ENCODE results near the gene ARMC7. TPM values are rescaled to one million over a fixed set of nuclear protein-coding genes. Genes with fewer than 3 reads are reported as not detected.

The ARMC7 gene
- total RNA-seq, 1 experiment from 2014 or later = 19.2 TPM

DNA sequence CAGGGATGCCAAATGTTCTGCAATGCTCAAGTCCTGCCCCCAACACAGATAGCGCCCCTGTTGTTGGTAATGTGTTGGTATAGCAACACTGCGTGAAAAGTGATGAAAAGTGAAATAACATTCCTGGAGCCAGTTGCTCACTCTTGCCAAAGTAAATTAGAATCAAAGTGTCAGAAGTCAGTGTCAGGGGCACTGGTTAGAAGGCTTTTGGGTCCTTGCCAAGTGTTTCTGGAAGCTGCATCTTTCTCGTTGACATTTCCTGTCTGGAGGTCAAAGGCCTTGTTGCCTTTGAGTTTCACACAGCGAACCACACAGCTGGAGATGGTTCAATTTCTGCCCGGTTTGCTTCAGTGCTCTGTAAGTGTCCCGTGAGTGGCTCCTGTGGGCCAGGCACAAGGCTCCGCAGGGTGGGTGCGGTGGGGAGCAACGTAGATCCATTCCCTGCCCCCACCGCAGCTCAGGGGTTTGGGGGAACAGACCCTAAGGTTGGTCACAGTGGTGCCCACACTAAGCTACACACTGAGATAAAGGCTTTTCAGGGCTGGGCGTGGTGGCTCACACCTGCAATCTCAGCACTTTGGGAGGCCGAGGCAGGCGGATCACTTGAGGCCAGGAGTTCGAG is 25.6 kb upstream of the ARMC7 start:
- no peaks in the 10 kb centered on the region for H4K20me1 ChIP-seq (ENCODE audit: insufficient read depth)
- ChIA-PET POLR2A (ENCODE audit: unreplicated experiment) (interaction anchor here (0.6 kb wide), 1 partner anchor 343 kb away, joined by 5 read pairs; no protein-coding TSS in a partner anchor), CTCF (no interaction called here)
- H3K27ac ChIP-seq = peak overlapping the region; percentile 65
- no peak overlapping the region for H3K4me3 ChIP-seq
- peaks cover 25% of the 10 kb centered on the region for H3K79me2 ChIP-seq (ENCODE audit: low read depth)
- peaks cover 75% of the 10 kb centered on the region for H3F3A ChIP-seq (ENCODE audit: insufficient read depth, low read depth)
- H3K4me2 ChIP-seq = peak overlapping the region; percentile 47
- H3K36me3 ChIP-seq (ENCODE audit: low read depth) = no peaks in the 10 kb centered on the region
- no peak overlapping the region for H2AFZ ChIP-seq
- H3K4me1 ChIP-seq (replicated peaks; ENCODE audit: insufficient read depth) = peaks cover 67% of the 10 kb centered on the region
- intact Hi-C loops (cut with micrococcal nuclease; ENCODE audit: unreplicated experiment) = no loop called here
- TF ChIP-seq, protein P1, sequence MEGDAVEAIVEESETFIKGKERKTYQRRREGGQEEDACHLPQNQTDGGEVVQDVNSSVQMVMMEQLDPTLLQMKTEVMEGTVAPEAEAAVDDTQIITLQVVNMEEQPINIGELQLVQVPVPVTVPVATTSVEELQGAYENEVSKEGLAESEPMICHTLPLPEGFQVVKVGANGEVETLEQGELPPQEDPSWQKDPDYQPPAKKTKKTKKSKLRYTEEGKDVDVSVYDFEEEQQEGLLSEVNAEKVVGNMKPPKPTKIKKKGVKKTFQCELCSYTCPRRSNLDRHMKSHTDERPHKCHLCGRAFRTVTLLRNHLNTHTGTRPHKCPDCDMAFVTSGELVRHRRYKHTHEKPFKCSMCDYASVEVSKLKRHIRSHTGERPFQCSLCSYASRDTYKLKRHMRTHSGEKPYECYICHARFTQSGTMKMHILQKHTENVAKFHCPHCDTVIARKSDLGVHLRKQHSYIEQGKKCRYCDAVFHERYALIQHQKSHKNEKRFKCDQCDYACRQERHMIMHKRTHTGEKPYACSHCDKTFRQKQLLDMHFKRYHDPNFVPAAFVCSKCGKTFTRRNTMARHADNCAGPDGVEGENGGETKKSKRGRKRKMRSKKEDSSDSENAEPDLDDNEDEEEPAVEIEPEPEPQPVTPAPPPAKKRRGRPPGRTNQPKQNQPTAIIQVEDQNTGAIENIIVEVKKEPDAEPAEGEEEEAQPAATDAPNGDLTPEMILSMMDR (conservative IDR thresholded peaks at IDR 0.05) = no peak
- no peak for TF ChIP-seq EZH2 (IDR thresholded peaks at IDR 0.05; ENCODE audit: low read depth)
- no TSS peak for BruUV-seq (replicated peaks)
- DNase-seq = peak in 1 of 2 experiments; percentile 49
- H3K9me3 ChIP-seq (ENCODE audit: insufficient read depth, low read depth) = no peaks in the 10 kb centered on the region
- no peaks in the 10 kb centered on the region for H3K9me2 ChIP-seq (ENCODE audit: insufficient read depth)
- H3K27me3 ChIP-seq (ENCODE audit: insufficient read depth, low read depth) = no peaks in the 10 kb centered on the region

DNA sequence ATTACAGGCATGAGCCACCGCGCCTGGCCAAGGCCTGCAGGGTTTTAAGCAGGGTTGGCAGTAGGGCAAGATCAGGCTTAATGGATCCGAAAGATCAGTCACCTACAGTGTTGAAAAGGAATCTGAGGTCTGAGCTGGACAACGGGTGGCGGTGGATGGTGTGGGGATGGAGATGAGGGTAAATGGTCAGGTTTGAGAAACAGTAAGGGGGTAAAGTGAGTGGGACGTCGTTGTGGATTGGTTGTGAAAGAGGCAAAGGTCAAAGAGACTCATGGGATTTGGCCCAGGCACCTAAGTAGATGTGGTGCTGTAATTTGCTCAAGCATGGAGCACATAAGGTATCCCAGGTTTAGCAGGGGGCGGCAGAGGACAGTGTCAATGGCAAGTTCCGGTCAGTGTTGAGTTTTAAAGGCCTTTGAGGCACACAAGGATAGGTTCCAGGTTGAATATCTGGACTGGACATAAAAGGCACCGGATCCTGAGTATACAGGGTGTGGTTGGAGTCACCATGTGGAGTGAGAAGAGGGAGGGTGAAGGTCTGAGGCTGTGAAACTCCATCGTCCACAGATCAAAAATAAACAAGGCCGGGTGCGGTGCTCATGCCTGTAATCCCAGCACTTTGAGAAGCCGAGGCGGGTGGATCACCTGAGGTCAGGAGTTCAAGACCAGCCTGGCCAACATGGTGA is 23.1 kb upstream of the ARMC7 start:
- intact Hi-C loops (cut with micrococcal nuclease; ENCODE audit: unreplicated experiment) = no loop called here
- BruUV-seq (replicated peaks) = no TSS peak
- POLR2A ChIA-PET (ENCODE audit: unreplicated experiment) = no interaction called here
- H3F3A ChIP-seq (ENCODE audit: insufficient read depth, low read depth) = peaks cover 78% of the 10 kb centered on the region
- H3K4me1 ChIP-seq (replicated peaks; ENCODE audit: insufficient read depth) = peaks cover 81% of the 10 kb centered on the region
- no peaks in the 10 kb centered on the region for H3K27me3 ChIP-seq (ENCODE audit: insufficient read depth, low read depth)
- H3K36me3 ChIP-seq (ENCODE audit: low read depth) = no peaks in the 10 kb centered on the region
- peak overlapping the region; percentile 93 for H3K4me3 ChIP-seq
- no peaks in the 10 kb centered on the region for H3K9me2 ChIP-seq (ENCODE audit: insufficient read depth)
- no peak overlapping the region for H2AFZ ChIP-seq
- H3K9me3 ChIP-seq (ENCODE audit: insufficient read depth, low read depth) = no peaks in the 10 kb centered on the region
- TF ChIP-seq EZH2 (IDR thresholded peaks at IDR 0.05; ENCODE audit: low read depth) = no peak
- TF ChIP-seq, protein P1 (conservative IDR thresholded peaks at IDR 0.05) = no peak
- H3K4me2 ChIP-seq = peak overlapping the region; percentile 90
- DNase-seq = peak; percentile 31 to 58
- peaks cover 50% of the 10 kb centered on the region for H3K79me2 ChIP-seq (ENCODE audit: low read depth)
- CTCF ChIA-PET = no interaction called here
- no peaks in the 10 kb centered on the region for H4K20me1 ChIP-seq (ENCODE audit: insufficient read depth)
- H3K27ac ChIP-seq = peak overlapping the region; percentile 91

DNA sequence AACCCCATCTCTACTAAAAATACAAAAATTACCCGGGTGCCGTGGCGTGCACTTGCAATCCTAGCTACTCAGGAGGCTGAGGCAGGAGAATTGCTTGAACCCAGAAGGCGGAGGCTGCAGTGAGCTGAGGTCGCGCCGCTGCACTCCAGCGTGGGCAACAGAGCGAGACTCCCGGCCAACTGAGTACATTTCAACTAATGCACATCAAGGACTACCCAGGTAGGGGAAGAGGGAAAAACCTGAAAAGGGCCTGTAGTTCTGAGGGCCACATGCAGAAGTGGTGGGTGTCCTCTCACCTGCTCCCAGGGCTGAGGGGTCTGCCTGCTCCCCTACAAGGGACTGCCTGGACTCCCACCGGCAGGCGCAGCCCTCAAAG is 22.6 kb upstream of the ARMC7 start:
- Histone ChIP-seq H3F3A (ENCODE audit: insufficient read depth, low read depth) (peaks cover 82% of the 10 kb centered on the region), H3K9me2 (ENCODE audit: insufficient read depth) (no peaks in the 10 kb centered on the region), H3K9me3 (ENCODE audit: insufficient read depth, low read depth) (no peaks in the 10 kb centered on the region), H4K20me1 (ENCODE audit: insufficient read depth) (no peaks in the 10 kb centered on the region), H3K4me1 (replicated peaks; ENCODE audit: insufficient read depth) (peaks cover 84% of the 10 kb centered on the region), H3K79me2 (ENCODE audit: low read depth) (peaks cover 55% of the 10 kb centered on the region), H3K4me3 (peak overlapping the region; percentile 93), H3K4me2 (peak overlapping the region; percentile 90), H3K27me3 (ENCODE audit: insufficient read depth, low read depth) (no peaks in the 10 kb centered on the region), H3K27ac (peak overlapping the region; percentile 91), H3K36me3 (ENCODE audit: low read depth) (no peaks in the 10 kb centered on the region), H2AFZ (no peak overlapping the region)
- TF ChIP-seq EZH2 (IDR thresholded peaks at IDR 0.05; ENCODE audit: low read depth) = no peak
- TF ChIP-seq, protein P1 (conservative IDR thresholded peaks at IDR 0.05) = no peak
- TSS peak; percentile 77 for BruUV-seq (replicated peaks)
- intact Hi-C loops (cut with micrococcal nuclease; ENCODE audit: unreplicated experiment) = no loop called here
- DNase-seq = no peak
- ChIA-PET POLR2A (ENCODE audit: unreplicated experiment) (interaction anchor here (0.6 to 1.7 kb wide), 5 partner anchors 8 to 1551 kb away, joined by 3 to 14 read pairs (median 5); partner anchors contain the start of gene JPT1), CTCF (interaction anchor here (1.2 kb wide), 1 partner anchor 125 kb away, joined by 3 read pairs; no protein-coding TSS in a partner anchor)
